ENCODE measurements around the gene MC5R.
"Not testable (repeated sequence)": the region's sequence is repeated elsewhere in the genome, so short reads cannot be mapped to it uniquely, and the experiment has no call there.

Gene MC5R

GRCh38 chr18:13862898-13863297, 38.9 kb downstream of the MC5R start:
- DNase-seq: not testable (repeated sequence)

- no peak for DNase-seq
Measured at GRCh38 chr18:13868501-13869271, 44.7 kb downstream of the MC5R start.

GRCh38 chr18:13871701-13872100, 47.8 kb downstream of the MC5R start:
- no peak for DNase-seq

GRCh38 chr18:13872373-13872772, 48.4 kb downstream of the MC5R start:
- DNase-seq: no peak

GRCh38 chr18:13872932-13873331, 49.0 kb downstream of the MC5R start:
- no peak for DNase-seq

- no peak for DNase-seq
Measured at GRCh38 chr18:13874558-13874957, 50.6 kb downstream of the MC5R start.
